DND-41 (cell line): ENCODE data around the gene KCTD11.

Experiments
- ATAC-seq: fragments of 200-7000 bp; cut with Tn5 transposase; 3 replicates; pipeline ENCODE4 v1.9.1; 2021; ENCODE audit warnings: low read depth; ENCODE audit not compliant: insufficient read depth
- DNase-seq: peaks from one replicate; pipeline ENCODE4 v3.0.0-alpha.2; 2020
- H2AFZ ChIP-seq: 2 replicates; pipeline ENCODE4 v1.6.0; 2012; ENCODE audit warnings: low read depth, low read length
- H3K27ac ChIP-seq: 2 replicates; pipeline ENCODE4 v1.5.1; 2012; ENCODE audit warnings: low read length, inconsistent platforms
- H3K27me3 ChIP-seq: fragments of 200-600 bp; sonication (generic); 2 replicates; pipeline ENCODE4 v1.6.0; 2012; ENCODE audit warnings: low read length, mild to moderate bottlenecking, inconsistent platforms; ENCODE audit not compliant: insufficient read depth, poor library complexity
- H3K36me3 ChIP-seq: 2 replicates; pipeline ENCODE4 v1.5.1; 2012; ENCODE audit warnings: low read length, inconsistent platforms; ENCODE audit not compliant: insufficient read depth
- H3K4me1 ChIP-seq: 2 replicates; pipeline ENCODE4 v1.5.1; 2012; ENCODE audit warnings: mild to moderate bottlenecking, low read length; ENCODE audit not compliant: insufficient read depth
- H3K4me2 ChIP-seq: 2 replicates; pipeline ENCODE4 v1.6.0; 2012; ENCODE audit warnings: mild to moderate bottlenecking, moderate library complexity, low read length, inconsistent platforms; ENCODE audit not compliant: insufficient read depth
- H3K4me3 ChIP-seq, 2 experiments: fragments of 200-600 bp in 1 of 2; shearing (Covaris generic) in 1 of 2; 2 replicates each; pipeline ENCODE4 v1.5.1; 2012 to 2016; ENCODE audit warnings: inconsistent platforms in 2 of 2, low read length in 2 of 2, mild to moderate bottlenecking in 2 of 2, low read depth in 1 of 2, moderate library complexity in 1 of 2
- H3K79me2 ChIP-seq: 2 replicates; pipeline ENCODE4 v1.6.0; 2012; ENCODE audit warnings: low read length, inconsistent platforms; ENCODE audit not compliant: insufficient read depth
- H3K9ac ChIP-seq: 2 replicates; pipeline ENCODE4 v1.6.0; 2012; ENCODE audit warnings: low read depth, mild to moderate bottlenecking, inconsistent platforms, low read length, moderate library complexity
- H3K9me3 ChIP-seq: 2 replicates; pipeline ENCODE4 v1.5.1; 2012; ENCODE audit warnings: low read length, moderate library complexity, mild to moderate bottlenecking, inconsistent platforms; ENCODE audit not compliant: insufficient read depth, severe bottlenecking
- H4K20me1 ChIP-seq: 2 replicates; pipeline ENCODE4 v1.6.0; 2012; ENCODE audit warnings: low read length; ENCODE audit not compliant: insufficient read depth
- EZH2 ChIP-seq: IDR thresholded peaks from 3 replicates; pipeline ENCODE4 v1.6.1; 2012; ENCODE audit warnings: borderline replicate concordance, low read depth, mild to moderate bottlenecking, moderate library complexity, low read length, inconsistent platforms; ENCODE audit not compliant: severe bottlenecking
- TF ChIP-seq, protein P1 (sequence below): IDR thresholded peaks from 2 replicates; pipeline ENCODE4 v1.5.1; 2012; ENCODE audit warnings: borderline replicate concordance, low read length, moderate library complexity, mild to moderate bottlenecking; ENCODE audit not compliant: poor library complexity, severe bottlenecking; ENCODE audit errors: extremely low read depth

The KCTD11 gene

DNA sequence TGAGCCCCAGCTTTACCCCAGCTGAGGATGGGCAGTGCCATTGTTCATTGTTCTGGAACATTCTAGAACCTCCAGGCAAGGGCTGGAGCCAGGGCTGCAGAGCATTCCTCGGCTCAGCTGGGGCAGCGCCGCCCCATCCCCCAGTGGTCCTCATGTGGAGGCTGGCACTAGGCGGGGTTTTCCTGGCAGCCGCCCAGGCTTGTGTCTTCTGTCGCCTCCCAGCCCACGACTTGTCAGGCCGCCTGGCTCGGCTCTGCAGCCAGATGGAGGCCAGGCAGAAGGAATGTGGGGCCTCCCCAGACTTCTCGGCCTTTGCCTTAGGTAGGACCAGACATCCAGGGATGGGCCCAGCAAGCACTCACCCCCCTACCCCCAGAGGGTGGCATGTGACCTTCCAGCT lies 3.1 kb downstream of the KCTD11 start, which contains the start of gene TMEM95:
TMEM95 (plus strand) TSS at position 104 of the 400 bp plus-strand sequence; CDS start at position 153, 49 bp downstream.
- H2AFZ ChIP-seq = peak within 1 kb of the TSS; percentile 64
- peaks cover 7% of the 10 kb centered on the region for H3K4me1 ChIP-seq
- TF ChIP-seq EZH2 = no peak
- TF ChIP-seq, protein P1, sequence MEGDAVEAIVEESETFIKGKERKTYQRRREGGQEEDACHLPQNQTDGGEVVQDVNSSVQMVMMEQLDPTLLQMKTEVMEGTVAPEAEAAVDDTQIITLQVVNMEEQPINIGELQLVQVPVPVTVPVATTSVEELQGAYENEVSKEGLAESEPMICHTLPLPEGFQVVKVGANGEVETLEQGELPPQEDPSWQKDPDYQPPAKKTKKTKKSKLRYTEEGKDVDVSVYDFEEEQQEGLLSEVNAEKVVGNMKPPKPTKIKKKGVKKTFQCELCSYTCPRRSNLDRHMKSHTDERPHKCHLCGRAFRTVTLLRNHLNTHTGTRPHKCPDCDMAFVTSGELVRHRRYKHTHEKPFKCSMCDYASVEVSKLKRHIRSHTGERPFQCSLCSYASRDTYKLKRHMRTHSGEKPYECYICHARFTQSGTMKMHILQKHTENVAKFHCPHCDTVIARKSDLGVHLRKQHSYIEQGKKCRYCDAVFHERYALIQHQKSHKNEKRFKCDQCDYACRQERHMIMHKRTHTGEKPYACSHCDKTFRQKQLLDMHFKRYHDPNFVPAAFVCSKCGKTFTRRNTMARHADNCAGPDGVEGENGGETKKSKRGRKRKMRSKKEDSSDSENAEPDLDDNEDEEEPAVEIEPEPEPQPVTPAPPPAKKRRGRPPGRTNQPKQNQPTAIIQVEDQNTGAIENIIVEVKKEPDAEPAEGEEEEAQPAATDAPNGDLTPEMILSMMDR = no peak
- no peak within 1 kb of the TSS for H3K4me2 ChIP-seq
- H3K9ac ChIP-seq = 0 out of 2 replicates have a peak within 1 kb of the TSS, but pooled peaks have one; percentile 9
- no peak for DNase-seq
- H3K4me3 ChIP-seq = no peak within 1 kb of the TSS
- H3K36me3 ChIP-seq = peaks cover 7% of the 10 kb centered on the region; the same call in 1 of the 2 replicates
- no peak for ATAC-seq
- H3K27ac ChIP-seq = 0 out of 2 replicates have a peak within 1 kb of the TSS, but pooled peaks have one; percentile 28
- no peaks in the 10 kb centered on the region for H3K27me3 ChIP-seq
- H4K20me1 ChIP-seq = no peaks in the 10 kb centered on the region
- no peaks in the 10 kb centered on the region for H3K9me3 ChIP-seq
- no peaks in the 10 kb centered on the region for H3K79me2 ChIP-seq

DNA sequence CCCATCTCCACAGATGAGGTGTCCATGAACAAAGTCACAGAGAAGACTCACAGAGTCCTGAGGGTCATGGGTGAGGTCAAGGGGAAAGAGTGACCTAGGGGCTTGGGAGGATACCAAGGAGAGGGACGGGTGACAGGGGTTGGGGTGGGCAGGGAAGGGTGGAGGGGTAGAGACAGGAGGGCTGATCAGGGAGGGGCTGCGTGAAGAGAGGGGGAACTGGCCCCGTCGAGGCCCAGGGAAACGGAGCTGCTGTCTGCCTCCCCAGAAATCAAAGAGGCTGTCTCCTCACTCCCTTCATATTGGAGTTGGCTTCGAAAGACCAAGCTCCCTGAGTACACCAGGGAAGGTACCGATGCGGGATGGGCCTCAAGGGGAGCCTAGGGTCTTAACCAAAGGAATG lies 3.6 kb downstream of the KCTD11 start:
- peak overlapping the region; percentile 64 for H2AFZ ChIP-seq
- H3K27ac ChIP-seq = 0 out of 2 replicates have a peak overlapping the region, but pooled peaks have one; percentile 28
- no peak for TF ChIP-seq EZH2
- TF ChIP-seq, protein P1 = no peak
- no peak overlapping the region for H3K4me3 ChIP-seq
- DNase-seq = no peak
- H3K4me2 ChIP-seq = no peak overlapping the region
- 0 out of 2 replicates have a peak overlapping the region, but pooled peaks have one; percentile 7 for H3K9ac ChIP-seq
- no peaks in the 10 kb centered on the region for H3K9me3 ChIP-seq
- peaks cover 7% of the 10 kb centered on the region; the same call in 1 of the 2 replicates for H3K36me3 ChIP-seq
- H4K20me1 ChIP-seq = no peaks in the 10 kb centered on the region
- no peaks in the 10 kb centered on the region for H3K27me3 ChIP-seq
- ATAC-seq = no peak
- peaks cover 7% of the 10 kb centered on the region for H3K4me1 ChIP-seq
- H3K79me2 ChIP-seq = no peaks in the 10 kb centered on the region

DNA sequence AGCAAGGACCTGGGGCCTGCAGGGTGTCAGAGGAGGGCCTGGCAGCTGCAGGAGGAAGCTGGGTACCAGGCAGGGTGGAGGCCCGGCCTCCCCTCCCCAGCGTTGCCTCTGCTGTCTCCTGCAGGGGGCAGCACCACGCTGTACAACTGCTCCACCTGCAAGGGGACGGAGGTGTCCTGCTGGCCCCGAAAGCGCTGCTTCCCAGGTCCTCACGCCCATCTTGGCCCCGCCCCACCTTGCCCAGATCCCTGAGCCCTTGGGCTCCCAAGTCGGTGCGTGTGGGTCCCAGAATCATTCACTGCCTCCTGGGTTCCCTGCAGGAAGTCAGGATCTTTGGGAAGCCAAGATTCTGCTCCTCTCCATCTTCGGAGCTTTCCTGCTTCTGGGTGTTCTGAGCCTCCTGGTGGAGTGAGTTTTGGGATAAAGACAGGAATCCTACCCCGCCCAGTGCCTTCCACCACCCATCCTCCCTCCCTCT lies 4.1 kb downstream of the KCTD11 start:
- H3K27ac ChIP-seq = no peak overlapping the region
- H2AFZ ChIP-seq = peak overlapping the region; percentile 64
- no peak overlapping the region for H3K4me3 ChIP-seq
- peak overlapping the region; percentile 17; the same call in 1 of the 2 replicates for H3K4me2 ChIP-seq
- peaks cover 7% of the 10 kb centered on the region for H3K4me1 ChIP-seq
- H3K9ac ChIP-seq = 0 out of 2 replicates have a peak overlapping the region, but pooled peaks have one; percentile 7
- no peaks in the 10 kb centered on the region for H3K27me3 ChIP-seq
- DNase-seq = peak; percentile 86
- peaks cover 2% of the 10 kb centered on the region; the same call in 1 of the 2 replicates for H3K36me3 ChIP-seq
- no peaks in the 10 kb centered on the region for H4K20me1 ChIP-seq
- H3K79me2 ChIP-seq = no peaks in the 10 kb centered on the region
- H3K9me3 ChIP-seq = no peaks in the 10 kb centered on the region
- peak; percentile 97 for ATAC-seq
- TF ChIP-seq EZH2 = no peak
- TF ChIP-seq, protein P1 = peak; percentile 98
